ENCODE results near the gene CFAP206.
A peak's percentile ranks its signal among the peaks of the same experiment; 100 is the strongest.

The CFAP206 gene, protein sequence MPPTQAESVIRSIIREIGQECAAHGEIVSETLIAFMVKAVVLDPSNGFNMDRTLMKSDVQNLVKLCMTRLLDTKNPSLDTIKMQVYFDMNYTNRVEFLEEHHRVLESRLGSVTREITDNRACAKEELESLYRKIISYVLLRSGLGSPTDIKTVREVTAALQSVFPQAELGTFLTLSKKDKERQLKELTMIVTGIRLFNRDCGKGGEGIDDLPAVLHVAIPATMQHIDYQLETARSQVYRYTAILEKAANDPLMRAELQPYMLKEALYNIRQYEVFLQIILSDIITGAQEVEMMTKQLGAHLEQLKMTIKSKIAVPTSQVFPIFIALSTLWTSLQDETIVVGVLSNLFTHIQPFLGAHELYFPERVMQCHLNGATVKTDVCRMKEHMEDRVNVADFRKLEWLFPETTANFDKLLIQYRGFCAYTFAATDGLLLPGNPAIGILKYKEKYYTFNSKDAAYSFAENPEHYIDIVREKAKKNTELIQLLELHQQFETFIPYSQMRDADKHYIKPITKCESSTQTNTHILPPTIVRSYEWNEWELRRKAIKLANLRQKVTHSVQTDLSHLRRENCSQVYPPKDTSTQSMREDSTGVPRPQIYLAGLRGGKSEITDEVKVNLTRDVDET

GRCh38 chr6:87407901-87408720 lies at the start of gene CFAP206:
CFAP206 (plus strand) TSS chr6:87407972; CDS start chr6:87409840, 1,868 bp downstream.
- DNase-seq (ENCODE audit: extremely low read depth, low read depth), result peak; percentile 48
- TF ChIP-seq CTCF (IDR thresholded peaks at IDR 0.05; ENCODE audit: low read depth, low read length), result peak; percentile 8

- DNase-seq (ENCODE audit: extremely low read depth, low read depth), result no peak
- no peak for TF ChIP-seq CTCF (IDR thresholded peaks at IDR 0.05; ENCODE audit: low read depth, low read length)
Observed at GRCh38 chr6:87364602-87365252, 43.0 kb upstream of the CFAP206 start.

- no peak for DNase-seq (ENCODE audit: extremely low read depth, low read depth)
- no peak for TF ChIP-seq CTCF (IDR thresholded peaks at IDR 0.05; ENCODE audit: low read depth, low read length)
Observed at GRCh38 chr6:87366072-87366827, 41.5 kb upstream of the CFAP206 start.

- no peak for DNase-seq (ENCODE audit: extremely low read depth, low read depth)
- TF ChIP-seq CTCF (IDR thresholded peaks at IDR 0.05; ENCODE audit: low read depth, low read length), result no peak
Observed at GRCh38 chr6:87366899-87367298, 40.9 kb upstream of the CFAP206 start.

GRCh38 chr6:87373377-87373776 lies 34.4 kb upstream of the CFAP206 start:
- DNase-seq (ENCODE audit: extremely low read depth, low read depth), result no peak
- TF ChIP-seq CTCF (IDR thresholded peaks at IDR 0.05; ENCODE audit: low read depth, low read length), result no peak

DNA sequence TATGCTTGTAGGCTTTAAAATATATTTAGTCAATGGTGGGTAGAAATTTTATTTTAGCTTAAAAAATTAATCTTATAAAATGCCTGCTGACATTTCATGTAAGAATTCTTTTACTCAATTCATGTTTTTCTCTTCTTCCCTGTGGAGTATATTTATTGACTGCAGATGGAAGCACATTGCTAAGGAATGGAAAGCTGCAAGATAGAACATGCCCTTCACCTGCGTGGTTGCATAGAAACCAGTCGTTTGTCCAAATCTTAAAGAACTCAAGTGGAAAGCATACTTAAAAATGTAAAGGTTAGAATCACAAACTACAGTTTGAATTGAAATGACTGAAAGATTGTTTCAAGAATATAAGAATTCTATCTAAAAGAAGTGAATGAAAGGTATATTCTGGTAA lies 32.5 kb upstream of the CFAP206 start:
- DNase-seq (ENCODE audit: extremely low read depth, low read depth), result no peak
- no peak for TF ChIP-seq CTCF (IDR thresholded peaks at IDR 0.05; ENCODE audit: low read depth, low read length)

Measured in AG09319 (cell line).